ENCODE results near the gene UBE2H. TPM values are rescaled to one million over a fixed set of nuclear protein-coding genes. Genes with fewer than 3 reads are reported as not detected.

UBE2H gene
- total RNA-seq, 1 experiment from 2014 or later: 58.0 TPM

DNA sequence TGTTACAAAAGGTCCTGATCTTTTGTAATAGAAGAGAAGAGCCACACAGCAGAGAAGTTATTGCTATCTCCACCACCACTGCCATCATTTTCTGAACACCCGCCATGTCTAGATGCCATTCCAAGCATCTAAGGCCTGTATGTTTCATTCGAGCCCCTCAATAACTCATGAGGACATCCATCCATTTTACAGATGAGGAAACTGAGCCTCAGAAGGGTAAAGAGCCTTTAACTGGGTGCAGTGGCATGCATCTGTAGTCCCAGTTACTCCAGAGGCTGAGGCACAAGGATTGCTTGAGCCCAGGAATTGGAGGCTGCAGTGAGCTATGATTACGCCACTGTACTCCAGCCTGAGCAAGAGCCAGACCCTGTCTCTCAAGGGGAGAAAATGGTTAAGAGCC is 39.3 kb downstream of the UBE2H start:
- Histone ChIP-seq H3K4me1 (ENCODE audit: control insufficient read depth, insufficient read depth, low read length) (peaks cover 4% of the 10 kb centered on the region; the same call in 1 of the 2 replicates), H3K27ac (ENCODE audit: low read length) (no peak overlapping the region), H3K27me3 (ENCODE audit: control insufficient read depth, insufficient read depth, low read length) (no peaks in the 10 kb centered on the region), H3K4me3 (ENCODE audit: low read depth in 2 of 2, low read length in 2 of 2) (no peak overlapping the region), H3K36me3 (ENCODE audit: control insufficient read depth, insufficient read depth, low read length) (no peaks in the 10 kb centered on the region), H3K9me3 (ENCODE audit: control insufficient read depth, insufficient read depth, low read depth, low read length) (no peaks in the 10 kb centered on the region)
- intact Hi-C loops (cut with micrococcal nuclease; ENCODE audit: unreplicated experiment) (no loop called here), in situ Hi-C loops (cut with HindIII; ENCODE audit: low pct_unique_long_range_greater_than_20kb, low sequenced_read_pairs) (no loop called here)
- ChIA-PET CTCF (no interaction called here), POLR2A (no interaction called here)
- no TSS peak for BruUV-seq (replicated peaks)
- DNase-seq (ENCODE audit: low read depth, low spot score) (no peak), ATAC-seq (no peak)
- TF ChIP-seq TCF7L2 (IDR thresholded peaks at IDR 0.05; ENCODE audit: low read depth, low read length): no peak
- no peak for TF ChIP-seq SIN3A (IDR thresholded peaks at IDR 0.05; ENCODE audit: borderline replicate concordance, insufficient read depth, low read depth, low read length)
- TF ChIP-seq, protein P1, sequence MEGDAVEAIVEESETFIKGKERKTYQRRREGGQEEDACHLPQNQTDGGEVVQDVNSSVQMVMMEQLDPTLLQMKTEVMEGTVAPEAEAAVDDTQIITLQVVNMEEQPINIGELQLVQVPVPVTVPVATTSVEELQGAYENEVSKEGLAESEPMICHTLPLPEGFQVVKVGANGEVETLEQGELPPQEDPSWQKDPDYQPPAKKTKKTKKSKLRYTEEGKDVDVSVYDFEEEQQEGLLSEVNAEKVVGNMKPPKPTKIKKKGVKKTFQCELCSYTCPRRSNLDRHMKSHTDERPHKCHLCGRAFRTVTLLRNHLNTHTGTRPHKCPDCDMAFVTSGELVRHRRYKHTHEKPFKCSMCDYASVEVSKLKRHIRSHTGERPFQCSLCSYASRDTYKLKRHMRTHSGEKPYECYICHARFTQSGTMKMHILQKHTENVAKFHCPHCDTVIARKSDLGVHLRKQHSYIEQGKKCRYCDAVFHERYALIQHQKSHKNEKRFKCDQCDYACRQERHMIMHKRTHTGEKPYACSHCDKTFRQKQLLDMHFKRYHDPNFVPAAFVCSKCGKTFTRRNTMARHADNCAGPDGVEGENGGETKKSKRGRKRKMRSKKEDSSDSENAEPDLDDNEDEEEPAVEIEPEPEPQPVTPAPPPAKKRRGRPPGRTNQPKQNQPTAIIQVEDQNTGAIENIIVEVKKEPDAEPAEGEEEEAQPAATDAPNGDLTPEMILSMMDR (IDR thresholded peaks at IDR 0.05): no peak
- no peak for TF ChIP-seq POLR2AphosphoS5 (IDR thresholded peaks at IDR 0.05; ENCODE audit: low read depth, low read length)
- TF ChIP-seq, protein P2, sequence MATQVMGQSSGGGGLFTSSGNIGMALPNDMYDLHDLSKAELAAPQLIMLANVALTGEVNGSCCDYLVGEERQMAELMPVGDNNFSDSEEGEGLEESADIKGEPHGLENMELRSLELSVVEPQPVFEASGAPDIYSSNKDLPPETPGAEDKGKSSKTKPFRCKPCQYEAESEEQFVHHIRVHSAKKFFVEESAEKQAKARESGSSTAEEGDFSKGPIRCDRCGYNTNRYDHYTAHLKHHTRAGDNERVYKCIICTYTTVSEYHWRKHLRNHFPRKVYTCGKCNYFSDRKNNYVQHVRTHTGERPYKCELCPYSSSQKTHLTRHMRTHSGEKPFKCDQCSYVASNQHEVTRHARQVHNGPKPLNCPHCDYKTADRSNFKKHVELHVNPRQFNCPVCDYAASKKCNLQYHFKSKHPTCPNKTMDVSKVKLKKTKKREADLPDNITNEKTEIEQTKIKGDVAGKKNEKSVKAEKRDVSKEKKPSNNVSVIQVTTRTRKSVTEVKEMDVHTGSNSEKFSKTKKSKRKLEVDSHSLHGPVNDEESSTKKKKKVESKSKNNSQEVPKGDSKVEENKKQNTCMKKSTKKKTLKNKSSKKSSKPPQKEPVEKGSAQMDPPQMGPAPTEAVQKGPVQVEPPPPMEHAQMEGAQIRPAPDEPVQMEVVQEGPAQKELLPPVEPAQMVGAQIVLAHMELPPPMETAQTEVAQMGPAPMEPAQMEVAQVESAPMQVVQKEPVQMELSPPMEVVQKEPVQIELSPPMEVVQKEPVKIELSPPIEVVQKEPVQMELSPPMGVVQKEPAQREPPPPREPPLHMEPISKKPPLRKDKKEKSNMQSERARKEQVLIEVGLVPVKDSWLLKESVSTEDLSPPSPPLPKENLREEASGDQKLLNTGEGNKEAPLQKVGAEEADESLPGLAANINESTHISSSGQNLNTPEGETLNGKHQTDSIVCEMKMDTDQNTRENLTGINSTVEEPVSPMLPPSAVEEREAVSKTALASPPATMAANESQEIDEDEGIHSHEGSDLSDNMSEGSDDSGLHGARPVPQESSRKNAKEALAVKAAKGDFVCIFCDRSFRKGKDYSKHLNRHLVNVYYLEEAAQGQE (IDR thresholded peaks at IDR 0.05; ENCODE audit: insufficient read depth in 1 of 2, low read depth in 2 of 2, low read length in 1 of 2): no peak

DNA sequence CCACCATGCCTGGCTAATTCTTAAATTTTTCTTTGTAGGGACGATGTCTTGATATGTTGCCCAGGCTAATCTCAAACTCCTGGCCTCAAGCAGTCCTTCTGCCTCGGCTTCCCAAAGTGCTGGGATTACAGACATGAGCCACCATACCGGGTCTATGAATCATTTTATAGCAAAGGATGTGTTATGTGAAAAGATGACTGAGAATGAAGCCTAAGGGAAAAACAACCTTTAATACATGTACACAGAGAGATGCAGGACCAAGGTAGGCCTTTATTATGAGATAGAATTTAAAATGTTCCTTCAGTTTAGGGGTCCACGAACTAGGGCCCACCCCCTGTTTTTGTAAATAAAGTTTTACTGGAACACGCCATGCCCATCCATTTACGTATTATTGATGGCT is 41.0 kb downstream of the UBE2H start:
- intact Hi-C loops (cut with micrococcal nuclease; ENCODE audit: unreplicated experiment) (no loop called here), in situ Hi-C loops (cut with HindIII; ENCODE audit: low pct_unique_long_range_greater_than_20kb, low sequenced_read_pairs) (no loop called here)
- Histone ChIP-seq H3K4me3 (ENCODE audit: low read depth in 2 of 2, low read length in 2 of 2) (no peak overlapping the region), H3K36me3 (ENCODE audit: control insufficient read depth, insufficient read depth, low read length) (no peaks in the 10 kb centered on the region), H3K27ac (ENCODE audit: low read length) (no peak overlapping the region), H3K4me1 (ENCODE audit: control insufficient read depth, insufficient read depth, low read length) (peaks cover 4% of the 10 kb centered on the region), H3K9me3 (ENCODE audit: control insufficient read depth, insufficient read depth, low read depth, low read length) (no peaks in the 10 kb centered on the region), H3K27me3 (ENCODE audit: control insufficient read depth, insufficient read depth, low read length) (no peaks in the 10 kb centered on the region)
- DNase-seq (ENCODE audit: low read depth, low spot score) (no peak), ATAC-seq (no peak)
- no TSS peak for BruUV-seq (replicated peaks)
- TF ChIP-seq, protein P2 (IDR thresholded peaks at IDR 0.05; ENCODE audit: insufficient read depth in 1 of 2, low read depth in 2 of 2, low read length in 1 of 2): no peak
- no peak for TF ChIP-seq POLR2AphosphoS5 (IDR thresholded peaks at IDR 0.05; ENCODE audit: low read depth, low read length)
- no peak for TF ChIP-seq SIN3A (IDR thresholded peaks at IDR 0.05; ENCODE audit: borderline replicate concordance, insufficient read depth, low read depth, low read length)
- TF ChIP-seq, protein P1 (IDR thresholded peaks at IDR 0.05): no peak
- TF ChIP-seq TCF7L2 (IDR thresholded peaks at IDR 0.05; ENCODE audit: low read depth, low read length): no peak
- ChIA-PET POLR2A (no interaction called here), CTCF (no interaction called here)

All from Panc1 (cell line).